ENCODE results near the gene IGFBP3.

- TF ChIP-seq, protein P1, sequence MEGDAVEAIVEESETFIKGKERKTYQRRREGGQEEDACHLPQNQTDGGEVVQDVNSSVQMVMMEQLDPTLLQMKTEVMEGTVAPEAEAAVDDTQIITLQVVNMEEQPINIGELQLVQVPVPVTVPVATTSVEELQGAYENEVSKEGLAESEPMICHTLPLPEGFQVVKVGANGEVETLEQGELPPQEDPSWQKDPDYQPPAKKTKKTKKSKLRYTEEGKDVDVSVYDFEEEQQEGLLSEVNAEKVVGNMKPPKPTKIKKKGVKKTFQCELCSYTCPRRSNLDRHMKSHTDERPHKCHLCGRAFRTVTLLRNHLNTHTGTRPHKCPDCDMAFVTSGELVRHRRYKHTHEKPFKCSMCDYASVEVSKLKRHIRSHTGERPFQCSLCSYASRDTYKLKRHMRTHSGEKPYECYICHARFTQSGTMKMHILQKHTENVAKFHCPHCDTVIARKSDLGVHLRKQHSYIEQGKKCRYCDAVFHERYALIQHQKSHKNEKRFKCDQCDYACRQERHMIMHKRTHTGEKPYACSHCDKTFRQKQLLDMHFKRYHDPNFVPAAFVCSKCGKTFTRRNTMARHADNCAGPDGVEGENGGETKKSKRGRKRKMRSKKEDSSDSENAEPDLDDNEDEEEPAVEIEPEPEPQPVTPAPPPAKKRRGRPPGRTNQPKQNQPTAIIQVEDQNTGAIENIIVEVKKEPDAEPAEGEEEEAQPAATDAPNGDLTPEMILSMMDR (IDR thresholded peaks at IDR 0.05): no peak
- TF ChIP-seq EZH2 (IDR thresholded peaks at IDR 0.05) (no peak), EZH2phosphoT487 (IDR thresholded peaks at IDR 0.05) (no peak)
These were observed 4.0 kb downstream of the IGFBP3 start for GRCh38 chr7:45917064-45917463.
